Activated CD4-positive, CD25-positive, alpha-beta regulatory T cell (primary cell): ENCODE measurements around the gene DENND1A.

Source experiments
- DNase-seq, 4 experiments: peaks; one replicate each; lab custom pipeline; 2025; lab: John Stamatoyannopoulos, UW

DENND1A gene

GRCh38 chr9:123483191-123483803, 446.6 kb downstream of the DENND1A start:
- DNase-seq, result no peak

- DNase-seq, result no peak
Measured at GRCh38 chr9:123482295-123482968, 447.5 kb downstream of the DENND1A start.

- no peak for DNase-seq
Measured at GRCh38 chr9:123481209-123481865, 448.6 kb downstream of the DENND1A start.

GRCh38 chr9:123480791-123481190, 449.1 kb downstream of the DENND1A start:
- DNase-seq, result no peak

GRCh38 chr9:123480096-123480495, 449.8 kb downstream of the DENND1A start:
- DNase-seq, result no peak

GRCh38 chr9:123478967-123479602, 450.8 kb downstream of the DENND1A start:
- no peak for DNase-seq

GRCh38 chr9:123478160-123478559, 451.8 kb downstream of the DENND1A start:
- DNase-seq, result no peak

GRCh38 chr9:123475407-123475806, 454.5 kb downstream of the DENND1A start:
- no peak for DNase-seq

- DNase-seq, result no peak
Measured at GRCh38 chr9:123472862-123473614, 456.9 kb downstream of the DENND1A start.

GRCh38 chr9:123471843-123472570, 457.9 kb downstream of the DENND1A start:
- no peak for DNase-seq

GRCh38 chr9:123470991-123471770, 458.7 kb downstream of the DENND1A start:
- no peak for DNase-seq

GRCh38 chr9:123470121-123470782, 459.7 kb downstream of the DENND1A start:
- DNase-seq, result no peak

GRCh38 chr9:123469282-123469681, 460.6 kb downstream of the DENND1A start:
- no peak for DNase-seq

- DNase-seq, result no peak
Measured at GRCh38 chr9:123468541-123468940, 461.4 kb downstream of the DENND1A start.

GRCh38 chr9:123465304-123465703, 464.6 kb downstream of the DENND1A start:
- no peak for DNase-seq

- DNase-seq, result no peak
Measured at GRCh38 chr9:123460091-123460490, 469.8 kb downstream of the DENND1A start.

- DNase-seq, result no peak
Measured at GRCh38 chr9:123457583-123457982, 472.3 kb downstream of the DENND1A start.

GRCh38 chr9:123456011-123456410, 473.9 kb downstream of the DENND1A start:
- no peak for DNase-seq

GRCh38 chr9:123455187-123455586, 474.7 kb downstream of the DENND1A start:
- no peak for DNase-seq

GRCh38 chr9:123454361-123454760, 475.6 kb downstream of the DENND1A start:
- DNase-seq, result no peak
